DOHH2 (cell line): ENCODE measurements around the gene ATG4A.

Source experiments
- CTCF ChIP-seq: fragments of 200-600 bp; sonication (generic); IDR thresholded peaks from one replicate; pipeline ENCODE4 v1.5.1; 2014; ENCODE audit warnings: antibody characterized with exemption, mild to moderate bottlenecking, low read depth, low read length; ENCODE audit not compliant: poor library complexity, severe bottlenecking
- EZH2phosphoT487 ChIP-seq: fragments of 200-600 bp; sonication (generic); IDR thresholded peaks from 2 replicates; pipeline ENCODE4 v1.6.1; 2017; ENCODE audit warnings: borderline replicate concordance, mild to moderate bottlenecking, antibody characterized with exemption, low read length, moderate library complexity, mixed read lengths

DNA sequence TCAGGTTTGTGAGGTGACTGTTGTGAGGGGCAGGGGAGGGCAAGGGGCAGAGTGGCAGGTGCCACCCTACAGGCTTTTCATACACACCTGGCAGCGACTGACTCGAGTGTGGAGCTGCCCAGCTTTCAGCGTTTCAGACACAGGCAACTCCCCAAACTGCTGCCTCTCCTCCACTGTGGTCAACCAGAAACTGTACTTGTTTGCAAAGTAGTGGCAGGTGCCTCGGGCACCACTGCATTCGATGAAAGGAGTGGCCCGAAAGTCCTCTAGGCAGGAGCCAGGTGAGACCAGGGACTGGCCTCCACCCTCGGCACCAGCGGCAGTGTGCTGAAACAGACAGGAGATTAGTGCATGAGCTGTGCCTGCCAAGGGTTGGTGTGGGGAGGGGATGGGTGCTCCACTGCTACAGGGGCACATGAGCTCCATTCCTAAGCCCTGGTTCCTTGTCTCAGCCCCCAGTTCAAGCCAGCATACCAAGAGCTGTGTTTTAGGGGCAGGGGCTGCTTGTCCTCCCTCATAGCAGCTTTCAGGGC, 65.4 kb downstream of the ATG4A start:
- no peak for TF ChIP-seq CTCF
- no peak for TF ChIP-seq EZH2phosphoT487
